ENCODE measurements around the gene GPR89B.
"Not testable (repeated sequence)": the region's sequence is repeated elsewhere in the genome, so short reads cannot be mapped to it uniquely, and the experiment has no call there.

GPR89B gene

GRCh38 chr1:147942563-147942962 lies 14.3 kb downstream of the GPR89B start:
- DNase-seq = not testable (repeated sequence)

DNA sequence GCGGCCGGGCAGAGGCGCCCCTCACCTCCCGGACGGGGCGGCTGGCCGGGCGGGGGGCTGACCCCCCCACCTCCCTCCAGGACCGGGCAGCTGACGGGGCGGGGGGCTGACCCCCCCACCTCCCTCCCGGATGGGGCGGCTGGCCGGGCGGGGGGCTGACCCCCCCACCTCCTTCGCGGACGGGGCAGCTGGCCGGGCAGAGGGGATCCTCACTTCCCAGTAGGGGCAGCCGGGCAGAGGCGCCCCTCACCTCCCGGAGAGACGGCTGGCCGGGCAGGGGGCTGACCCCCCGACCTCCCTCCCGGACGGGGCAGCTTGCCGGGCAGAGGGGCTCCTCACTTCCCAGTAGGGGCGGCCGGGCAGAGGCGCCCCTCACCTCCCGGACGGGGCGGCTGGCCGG lies 21.3 kb downstream of the GPR89B start:
- DNase-seq = not testable (repeated sequence)

DNA sequence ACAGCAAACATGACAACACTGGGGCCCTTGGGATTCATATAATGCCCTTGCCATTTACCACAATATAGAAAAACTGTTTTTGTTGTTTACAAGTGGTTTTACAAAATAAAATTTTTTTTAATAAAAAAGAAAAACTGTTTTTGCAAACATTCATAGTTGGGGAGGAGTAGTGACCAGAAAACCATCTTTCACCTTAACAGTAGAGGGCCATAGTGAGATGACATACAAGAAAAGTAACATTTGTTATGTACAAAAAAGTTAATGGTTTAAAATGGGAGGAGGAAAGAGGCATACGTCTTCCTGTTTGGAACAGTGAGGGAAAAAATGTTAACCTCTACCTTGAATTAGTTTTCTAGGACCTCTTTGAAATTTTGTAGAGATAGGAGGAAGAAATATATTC lies 30.7 kb downstream of the GPR89B start:
- not testable (repeated sequence) for DNase-seq

DNA sequence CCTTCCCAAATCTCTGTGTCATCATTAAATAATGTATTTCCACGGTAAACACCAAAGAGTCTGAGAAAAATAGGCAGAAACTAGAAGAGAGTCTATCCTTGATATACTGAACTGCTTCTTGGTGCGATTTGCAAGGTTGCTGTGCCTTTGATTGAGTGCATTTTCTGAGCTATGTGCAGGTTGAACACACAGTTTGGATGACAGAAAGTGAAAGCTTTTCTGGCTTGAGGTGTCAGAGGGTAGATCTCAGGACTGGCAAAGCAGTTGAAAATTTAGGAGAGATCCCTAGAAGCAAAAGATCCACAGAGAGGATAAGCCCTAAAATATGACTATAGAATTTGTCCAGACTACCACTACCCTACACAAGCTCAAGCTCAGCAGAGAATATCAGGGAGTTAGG lies 31.5 kb downstream of the GPR89B start:
- DNase-seq = not testable (repeated sequence)

DNA sequence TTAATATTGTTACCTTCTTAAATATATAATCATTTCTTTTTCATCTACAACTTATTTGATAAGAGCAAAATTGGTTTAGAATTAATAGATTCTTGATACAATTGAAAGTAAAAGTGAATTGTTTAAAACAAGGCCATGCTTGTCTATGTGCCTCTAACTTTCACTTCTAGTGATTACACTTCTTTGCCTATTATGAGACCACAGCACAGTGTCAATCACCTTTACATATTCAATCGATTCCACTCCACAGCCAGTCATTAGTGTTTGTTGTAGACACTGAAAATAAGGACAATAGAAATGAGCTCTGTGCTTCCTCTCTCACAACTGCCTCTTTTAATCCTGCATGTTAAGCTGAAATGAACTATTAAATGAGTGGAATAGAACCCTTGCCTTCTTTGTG lies 36.4 kb downstream of the GPR89B start:
- not testable (repeated sequence) for DNase-seq

DNA sequence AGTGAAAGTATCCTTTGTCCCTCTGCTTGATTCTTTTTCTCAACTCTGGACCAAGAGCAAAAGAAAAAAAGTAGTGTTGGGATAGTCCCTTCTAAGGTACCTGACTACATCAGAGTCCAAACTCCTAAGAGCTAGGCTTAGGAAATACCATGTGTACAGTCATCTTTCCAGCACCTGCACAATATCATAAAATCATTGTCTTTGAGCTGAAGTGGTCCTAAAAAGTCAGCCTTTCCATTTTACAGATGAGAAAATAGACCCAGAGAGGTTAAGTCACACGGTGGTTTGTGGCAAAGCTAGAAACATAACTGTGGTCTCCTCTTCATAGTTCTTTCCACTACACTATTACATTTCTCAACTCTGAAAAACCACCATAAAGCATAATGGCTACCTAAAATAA lies 38.4 kb downstream of the GPR89B start:
- not testable (repeated sequence) for DNase-seq

GRCh38 chr1:147978896-147979651 lies 50.9 kb downstream of the GPR89B start:
- DNase-seq = not testable (repeated sequence)

DNA sequence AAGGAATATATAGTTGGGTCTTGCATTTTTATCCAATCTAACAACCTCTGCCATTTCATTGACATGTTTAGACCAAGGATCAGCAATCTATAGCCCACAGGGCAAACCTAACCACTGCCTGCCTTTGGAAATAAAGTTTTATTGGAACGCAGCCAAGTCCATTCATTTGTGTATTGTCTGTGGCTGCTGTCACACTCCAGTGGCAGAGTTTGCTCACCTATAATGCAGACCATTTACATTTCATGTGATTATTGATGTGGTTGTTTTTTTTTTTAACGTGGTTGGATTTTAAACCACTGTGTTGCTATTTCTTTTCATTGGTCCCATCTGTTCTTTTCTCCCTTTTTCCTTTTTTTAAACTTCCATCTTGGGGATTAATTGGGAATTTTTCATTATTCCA lies 57.2 kb downstream of the GPR89B start:
- not testable (repeated sequence) for DNase-seq

DNA sequence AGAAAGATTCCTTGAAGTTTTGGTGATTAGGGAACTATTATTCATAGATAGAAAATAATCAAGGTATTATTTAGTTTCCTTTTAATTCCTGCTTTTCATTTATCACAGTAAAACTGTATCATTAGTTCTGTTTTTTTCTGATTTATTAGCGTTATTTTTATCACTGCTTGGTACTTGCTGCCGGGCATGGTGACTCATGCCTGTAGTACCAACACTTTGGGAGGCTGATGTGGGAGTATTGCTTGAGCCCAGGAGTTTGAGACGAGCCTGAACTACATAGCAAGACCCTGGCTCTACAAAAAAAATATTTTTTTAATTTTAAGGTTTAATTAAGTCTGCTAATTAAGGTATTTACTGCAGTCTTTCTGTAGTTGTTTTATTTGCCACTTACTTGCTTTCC lies 59.7 kb downstream of the GPR89B start:
- not testable (repeated sequence) for DNase-seq

GRCh38 chr1:147992916-147993315 lies 64.7 kb downstream of the GPR89B start:
- DNase-seq = not testable (repeated sequence)

GRCh38 chr1:147993400-147993799 lies 65.2 kb downstream of the GPR89B start:
- not testable (repeated sequence) for DNase-seq

DNA sequence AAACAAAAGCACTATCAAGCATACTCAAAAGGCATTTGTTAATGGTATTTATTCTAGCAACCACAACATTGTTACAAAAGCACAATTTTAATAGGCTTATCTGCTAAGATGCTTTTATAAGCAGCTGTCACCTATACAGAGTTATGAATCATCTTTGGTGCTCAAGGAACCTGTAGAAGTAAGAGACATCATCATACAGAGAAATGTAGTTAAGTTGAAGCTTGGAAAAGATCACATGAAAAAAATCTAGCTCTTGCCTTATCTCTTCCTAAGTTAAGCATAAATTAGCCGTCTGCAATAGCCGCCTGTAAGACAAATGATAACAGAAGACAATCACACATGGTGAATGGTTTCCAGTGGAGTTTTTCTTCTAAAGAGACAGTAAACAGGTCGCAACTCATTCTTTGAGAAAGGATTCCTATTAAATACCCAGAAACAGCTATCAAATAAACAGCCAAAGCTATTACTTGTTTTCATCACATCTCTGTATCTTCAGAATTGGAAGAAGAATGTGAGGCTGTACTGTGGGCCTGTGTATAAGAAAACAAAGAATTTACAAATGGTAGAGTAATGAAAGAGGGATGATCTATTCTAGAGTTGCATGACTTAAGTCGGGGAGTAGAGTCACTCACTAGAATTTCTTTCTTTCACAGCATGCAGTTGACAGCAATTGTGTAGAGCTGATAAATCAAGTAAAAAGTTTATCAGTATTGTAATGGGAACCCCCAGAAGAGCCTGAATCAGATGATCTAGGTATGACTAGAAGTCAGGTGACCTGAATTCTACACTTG lies 65.8 kb downstream of the GPR89B start:
- DNase-seq = not testable (repeated sequence)

- DNase-seq = not testable (repeated sequence)
Measured at GRCh38 chr1:147996088-147996487, 67.9 kb downstream of the GPR89B start.

GRCh38 chr1:148007724-148008123 lies 79.5 kb downstream of the GPR89B start:
- DNase-seq = not testable (repeated sequence)

- DNase-seq = no peak
Measured at GRCh38 chr1:148010527-148010926, 82.3 kb downstream of the GPR89B start.

DNA sequence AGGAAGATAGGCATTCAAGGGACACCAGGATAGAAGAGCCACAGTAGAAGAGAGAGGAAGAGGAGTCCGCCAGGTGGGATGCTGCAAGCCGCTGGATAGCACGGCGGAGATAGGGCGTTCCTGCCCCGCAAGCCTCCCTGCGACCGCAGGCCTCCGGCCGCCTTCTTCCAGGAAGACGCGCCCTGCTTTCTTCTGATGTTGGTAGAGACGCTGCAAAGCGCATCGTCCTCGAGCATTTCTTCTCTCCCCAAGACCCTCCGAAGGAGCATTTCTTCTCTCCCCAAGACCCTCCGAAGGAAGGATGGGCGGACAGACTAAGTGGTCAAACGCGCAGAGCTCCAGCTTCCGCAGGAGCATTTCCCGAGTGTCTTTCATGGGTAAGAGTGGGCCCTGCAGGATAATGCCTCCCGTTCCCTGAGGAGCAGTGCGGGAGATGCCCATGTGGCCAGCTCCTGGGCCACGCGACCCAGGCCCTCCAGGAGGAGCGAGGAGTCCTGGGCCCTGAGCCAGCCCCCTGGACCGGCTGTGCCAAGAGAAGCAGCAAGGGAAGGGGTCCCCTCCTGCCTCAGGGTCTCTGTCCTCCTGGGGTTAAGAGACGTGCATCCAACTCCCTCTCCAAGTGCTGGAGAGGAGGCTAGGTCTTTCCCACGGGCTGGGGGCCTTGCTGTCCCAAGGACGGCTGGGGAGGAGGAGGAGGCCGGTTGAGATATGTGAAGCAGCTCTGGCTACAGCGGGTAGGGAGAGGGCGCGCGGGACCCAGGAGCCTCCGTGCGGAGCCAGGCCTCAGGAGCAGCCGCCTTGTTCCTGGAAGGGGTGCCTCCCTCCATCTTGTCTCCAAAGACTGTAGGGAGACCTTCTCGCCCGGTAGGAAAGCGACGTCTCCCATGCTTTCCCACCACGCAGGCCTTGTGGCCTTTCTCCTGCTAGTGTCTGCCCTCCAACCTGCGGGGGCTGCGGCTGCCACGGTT lies 85.2 kb downstream of the GPR89B start:
- not testable (repeated sequence) for DNase-seq

GRCh38 chr1:148014289-148015200 lies 86.3 kb downstream of the GPR89B start:
- DNase-seq = not testable (repeated sequence)

DNA sequence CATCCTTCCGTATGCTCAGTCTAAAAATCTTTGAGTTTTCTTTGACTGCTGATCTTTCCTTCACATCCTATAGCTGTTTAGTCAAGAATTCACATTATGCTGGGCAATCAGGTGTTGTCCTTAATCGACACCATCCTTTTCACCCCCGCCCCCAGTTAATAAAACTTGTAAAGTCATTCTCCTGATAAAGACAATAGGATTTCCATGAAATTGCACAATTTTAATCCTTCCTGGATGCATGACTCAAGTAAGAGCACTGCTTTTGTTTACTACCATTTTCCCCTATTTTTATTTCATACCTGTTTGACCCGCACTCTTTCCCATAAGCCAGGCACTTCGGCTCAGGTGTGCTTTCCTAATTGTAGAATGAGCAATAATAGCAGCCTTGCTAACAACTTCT lies 96.7 kb downstream of the GPR89B start:
- not testable (repeated sequence) for DNase-seq

DNA sequence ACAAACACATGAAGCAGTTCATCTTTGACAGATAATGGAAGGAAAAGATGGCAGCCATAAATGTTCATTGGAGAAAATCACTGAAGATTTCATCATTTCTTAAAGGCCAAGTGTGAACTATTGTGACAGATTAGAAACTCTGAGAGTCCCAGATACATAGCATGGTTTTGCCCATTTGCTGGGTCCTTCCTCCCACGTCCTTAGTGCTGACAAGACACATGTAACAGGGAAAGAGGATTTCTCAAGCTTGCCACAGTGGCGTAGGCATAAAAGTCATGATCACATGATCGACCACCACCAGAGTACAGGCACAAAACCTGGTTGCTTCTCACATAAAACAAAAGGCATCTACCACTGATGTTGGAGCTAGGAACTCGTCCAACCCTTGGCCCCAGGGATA lies 98.8 kb downstream of the GPR89B start:
- DNase-seq = not testable (repeated sequence)

DNA sequence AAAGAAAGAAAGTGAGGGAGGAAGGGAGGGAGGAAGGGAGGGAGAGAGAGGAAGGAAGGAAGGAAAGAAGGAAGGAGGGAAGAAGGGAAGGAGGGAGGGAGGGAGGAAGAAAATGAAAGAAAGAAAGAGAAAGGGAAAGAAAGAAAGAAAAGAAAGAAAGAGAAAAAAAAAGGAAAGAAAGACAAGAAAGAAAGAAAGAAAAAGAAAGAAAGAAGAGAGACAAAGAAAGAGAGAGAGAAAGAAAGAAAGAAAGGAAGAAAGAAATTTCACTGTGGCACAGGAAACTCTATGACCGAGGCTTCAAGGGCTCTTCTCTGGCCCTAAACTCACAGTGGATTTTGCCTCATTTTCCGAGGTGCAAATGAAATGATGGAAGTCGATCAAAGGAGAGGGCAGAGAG lies 104.0 kb downstream of the GPR89B start:
- DNase-seq = not testable (repeated sequence)

DNA sequence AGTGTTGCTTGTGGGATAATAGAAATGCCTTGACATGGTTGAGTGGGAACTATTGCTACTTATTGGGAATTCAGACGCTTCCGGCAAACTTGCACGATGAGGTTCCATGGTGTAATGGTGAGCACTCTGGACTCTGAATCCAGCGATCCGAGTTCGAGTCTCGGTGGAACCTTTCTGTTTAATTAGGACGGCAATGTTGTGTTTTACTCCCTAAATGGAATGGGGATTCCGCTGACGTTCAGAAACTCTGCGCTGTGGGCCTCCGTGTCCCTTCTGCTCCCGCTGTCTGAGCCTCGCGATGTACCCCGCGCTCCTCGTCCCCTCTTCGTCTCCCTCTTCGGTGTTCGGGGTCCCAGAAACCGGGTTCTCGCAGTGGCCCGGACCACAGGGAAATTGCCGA lies 104.5 kb downstream of the GPR89B start:
- not testable (repeated sequence) for DNase-seq

DNA sequence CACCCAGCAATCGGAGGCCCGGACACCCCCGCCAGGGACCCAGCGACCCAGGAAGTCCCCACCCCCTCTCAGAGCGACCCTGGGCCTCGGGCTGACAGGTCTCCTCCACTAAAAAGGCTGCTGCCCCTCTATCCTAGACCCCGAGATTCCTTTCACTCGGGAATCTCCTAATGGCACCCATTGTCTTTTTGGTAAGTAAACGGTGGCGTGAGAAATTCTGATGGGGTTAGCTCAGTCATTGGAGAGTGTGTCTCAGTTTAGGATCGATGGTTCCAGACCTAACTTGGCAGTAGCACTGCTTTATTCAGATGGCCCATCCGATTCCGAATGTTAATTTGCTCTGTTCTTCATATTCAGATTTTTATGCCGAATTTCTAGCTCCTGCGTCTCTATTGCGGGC lies 104.9 kb downstream of the GPR89B start:
- DNase-seq = not testable (repeated sequence)
